ENCODE results near the gene ZNF814. TPM values are rescaled to one million over a fixed set of nuclear protein-coding genes. Genes with fewer than 3 reads are reported as not detected.
"Not testable (repeated sequence)": the region's sequence is repeated elsewhere in the genome, so short reads cannot be mapped to it uniquely, and the experiment has no call there.

The ZNF814 gene
- total RNA-seq, 1 experiment from 2014 or later = 4.8 TPM

DNA sequence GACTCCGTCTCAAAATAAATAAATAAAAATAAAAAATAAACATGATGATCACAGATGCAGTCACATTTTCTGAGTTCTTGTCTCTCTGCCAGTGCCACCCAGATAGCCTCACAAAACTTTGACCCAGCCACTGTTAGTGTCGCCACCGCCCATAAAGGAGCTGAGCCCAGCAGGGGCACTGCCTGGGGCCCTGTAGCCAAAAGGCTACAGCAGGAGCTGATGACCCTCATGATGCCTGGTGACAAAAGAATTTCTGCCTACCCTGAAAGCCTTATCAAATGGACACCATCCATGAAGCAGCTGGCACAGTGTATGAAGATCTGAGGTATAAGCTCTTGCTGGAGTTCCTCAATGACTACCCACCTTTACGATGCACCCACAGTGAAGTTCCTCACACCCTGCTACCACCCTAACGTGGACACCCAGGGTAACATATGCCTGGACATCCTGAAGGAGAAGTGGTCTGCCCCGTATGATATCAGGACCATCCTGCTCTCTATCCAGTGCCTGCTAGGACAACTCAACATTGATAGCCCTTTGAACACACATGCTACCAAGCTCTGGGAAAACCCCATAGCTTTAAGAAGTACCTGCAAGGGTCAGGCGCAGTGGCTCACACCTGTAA is 20.9 kb downstream of the ZNF814 start:
- no peak overlapping the region for H3K27ac ChIP-seq (ENCODE audit: low read length)
- H3K4me1 ChIP-seq (ENCODE audit: control insufficient read depth, insufficient read depth, low read length) = no peaks in the 10 kb centered on the region
- ChIA-PET CTCF (interaction anchor here (0.6 kb wide), 1 partner anchor 21 kb away, joined by 4 read pairs; the partner anchor contains the start of gene ZNF814), POLR2A (no interaction called here)
- in situ Hi-C loops (cut with HindIII; ENCODE audit: low pct_unique_long_range_greater_than_20kb, low sequenced_read_pairs) (no loop called here), intact Hi-C loops (cut with micrococcal nuclease; ENCODE audit: unreplicated experiment) (no loop called here)
- peaks cover 7% of the 10 kb centered on the region; the same call in 1 of the 2 replicates for H3K36me3 ChIP-seq (ENCODE audit: control insufficient read depth, insufficient read depth, low read length)
- H3K4me3 ChIP-seq (ENCODE audit: low read depth in 2 of 2, low read length in 2 of 2) = no peak overlapping the region
- ATAC-seq = no peak
- no peaks in the 10 kb centered on the region for H3K27me3 ChIP-seq (ENCODE audit: control insufficient read depth, insufficient read depth, low read length)
- peaks cover 44% of the 10 kb centered on the region for H3K9me3 ChIP-seq (ENCODE audit: control insufficient read depth, insufficient read depth, low read depth, low read length)
- TF ChIP-seq POLR2AphosphoS5 (IDR thresholded peaks at IDR 0.05; ENCODE audit: low read depth, low read length) (no peak; the same call in 1 of the 2 replicates), SIN3A (IDR thresholded peaks at IDR 0.05; ENCODE audit: borderline replicate concordance, insufficient read depth, low read depth, low read length) (no peak), TCF7L2 (IDR thresholded peaks at IDR 0.05; ENCODE audit: low read depth, low read length) (no peak)
- TF ChIP-seq, protein P1, sequence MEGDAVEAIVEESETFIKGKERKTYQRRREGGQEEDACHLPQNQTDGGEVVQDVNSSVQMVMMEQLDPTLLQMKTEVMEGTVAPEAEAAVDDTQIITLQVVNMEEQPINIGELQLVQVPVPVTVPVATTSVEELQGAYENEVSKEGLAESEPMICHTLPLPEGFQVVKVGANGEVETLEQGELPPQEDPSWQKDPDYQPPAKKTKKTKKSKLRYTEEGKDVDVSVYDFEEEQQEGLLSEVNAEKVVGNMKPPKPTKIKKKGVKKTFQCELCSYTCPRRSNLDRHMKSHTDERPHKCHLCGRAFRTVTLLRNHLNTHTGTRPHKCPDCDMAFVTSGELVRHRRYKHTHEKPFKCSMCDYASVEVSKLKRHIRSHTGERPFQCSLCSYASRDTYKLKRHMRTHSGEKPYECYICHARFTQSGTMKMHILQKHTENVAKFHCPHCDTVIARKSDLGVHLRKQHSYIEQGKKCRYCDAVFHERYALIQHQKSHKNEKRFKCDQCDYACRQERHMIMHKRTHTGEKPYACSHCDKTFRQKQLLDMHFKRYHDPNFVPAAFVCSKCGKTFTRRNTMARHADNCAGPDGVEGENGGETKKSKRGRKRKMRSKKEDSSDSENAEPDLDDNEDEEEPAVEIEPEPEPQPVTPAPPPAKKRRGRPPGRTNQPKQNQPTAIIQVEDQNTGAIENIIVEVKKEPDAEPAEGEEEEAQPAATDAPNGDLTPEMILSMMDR (IDR thresholded peaks at IDR 0.05) = no peak
- TF ChIP-seq, protein P2, sequence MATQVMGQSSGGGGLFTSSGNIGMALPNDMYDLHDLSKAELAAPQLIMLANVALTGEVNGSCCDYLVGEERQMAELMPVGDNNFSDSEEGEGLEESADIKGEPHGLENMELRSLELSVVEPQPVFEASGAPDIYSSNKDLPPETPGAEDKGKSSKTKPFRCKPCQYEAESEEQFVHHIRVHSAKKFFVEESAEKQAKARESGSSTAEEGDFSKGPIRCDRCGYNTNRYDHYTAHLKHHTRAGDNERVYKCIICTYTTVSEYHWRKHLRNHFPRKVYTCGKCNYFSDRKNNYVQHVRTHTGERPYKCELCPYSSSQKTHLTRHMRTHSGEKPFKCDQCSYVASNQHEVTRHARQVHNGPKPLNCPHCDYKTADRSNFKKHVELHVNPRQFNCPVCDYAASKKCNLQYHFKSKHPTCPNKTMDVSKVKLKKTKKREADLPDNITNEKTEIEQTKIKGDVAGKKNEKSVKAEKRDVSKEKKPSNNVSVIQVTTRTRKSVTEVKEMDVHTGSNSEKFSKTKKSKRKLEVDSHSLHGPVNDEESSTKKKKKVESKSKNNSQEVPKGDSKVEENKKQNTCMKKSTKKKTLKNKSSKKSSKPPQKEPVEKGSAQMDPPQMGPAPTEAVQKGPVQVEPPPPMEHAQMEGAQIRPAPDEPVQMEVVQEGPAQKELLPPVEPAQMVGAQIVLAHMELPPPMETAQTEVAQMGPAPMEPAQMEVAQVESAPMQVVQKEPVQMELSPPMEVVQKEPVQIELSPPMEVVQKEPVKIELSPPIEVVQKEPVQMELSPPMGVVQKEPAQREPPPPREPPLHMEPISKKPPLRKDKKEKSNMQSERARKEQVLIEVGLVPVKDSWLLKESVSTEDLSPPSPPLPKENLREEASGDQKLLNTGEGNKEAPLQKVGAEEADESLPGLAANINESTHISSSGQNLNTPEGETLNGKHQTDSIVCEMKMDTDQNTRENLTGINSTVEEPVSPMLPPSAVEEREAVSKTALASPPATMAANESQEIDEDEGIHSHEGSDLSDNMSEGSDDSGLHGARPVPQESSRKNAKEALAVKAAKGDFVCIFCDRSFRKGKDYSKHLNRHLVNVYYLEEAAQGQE (IDR thresholded peaks at IDR 0.05; ENCODE audit: insufficient read depth in 1 of 2, low read depth in 2 of 2, low read length in 1 of 2) = no peak
- no peak for DNase-seq (ENCODE audit: low read depth, low spot score)
- BruUV-seq (replicated peaks) = no TSS peak

DNA sequence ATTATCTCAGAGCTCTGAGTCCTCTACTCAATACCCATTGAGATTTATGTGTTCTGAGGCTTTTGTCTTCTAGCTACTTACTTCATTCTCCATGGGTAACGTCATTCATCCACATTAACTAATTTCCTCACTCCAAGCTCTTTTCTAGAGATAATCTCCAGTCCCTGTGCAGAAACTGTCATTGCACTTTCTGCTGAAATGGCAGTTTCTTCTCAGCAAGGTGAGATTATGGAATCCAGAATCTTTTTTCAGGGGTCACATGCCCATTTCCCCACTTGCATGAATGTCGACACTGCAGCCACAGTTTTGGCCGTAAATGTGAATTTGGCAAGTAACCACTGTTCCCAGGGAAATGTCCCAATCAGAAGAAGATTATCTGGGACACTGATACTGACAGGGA is 26.5 kb downstream of the ZNF814 start:
- in situ Hi-C loops (cut with HindIII; ENCODE audit: low pct_unique_long_range_greater_than_20kb, low sequenced_read_pairs); H3K36me3 ChIP-seq (ENCODE audit: control insufficient read depth, insufficient read depth, low read length); H3K27me3 ChIP-seq (ENCODE audit: control insufficient read depth, insufficient read depth, low read length); H3K4me1 ChIP-seq (ENCODE audit: control insufficient read depth, insufficient read depth, low read length); intact Hi-C loops (cut with micrococcal nuclease; ENCODE audit: unreplicated experiment); CTCF ChIA-PET; POLR2A ChIA-PET; ATAC-seq; BruUV-seq (replicated peaks); DNase-seq (ENCODE audit: low read depth, low spot score); H3K4me3 ChIP-seq (ENCODE audit: low read depth in 2 of 2, low read length in 2 of 2); H3K27ac ChIP-seq (ENCODE audit: low read length): not testable (repeated sequence)
- peaks cover 43% of the 10 kb centered on the region; the same call in 1 of the 2 replicates for H3K9me3 ChIP-seq (ENCODE audit: control insufficient read depth, insufficient read depth, low read depth, low read length)

DNA sequence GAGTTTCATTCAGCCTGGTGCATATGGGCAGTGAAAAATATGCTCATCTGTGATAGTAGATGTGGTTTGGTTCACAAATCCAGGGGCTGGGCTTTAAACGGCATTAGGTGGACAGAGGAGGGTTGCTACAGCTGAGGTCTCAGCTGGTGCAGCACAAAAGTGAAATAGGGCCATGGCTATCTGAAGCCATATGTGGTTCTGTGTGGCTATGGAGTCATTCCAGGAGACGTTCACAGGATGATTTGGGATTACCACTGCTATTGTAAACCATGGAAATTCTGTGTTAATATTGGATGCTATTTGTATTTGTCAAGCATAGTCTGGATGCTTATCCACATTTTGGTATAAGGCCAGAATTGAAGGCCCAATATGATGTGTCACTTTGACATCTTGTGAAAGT is 34.7 kb downstream of the ZNF814 start:
- H3K9me3 ChIP-seq (ENCODE audit: control insufficient read depth, insufficient read depth, low read depth, low read length); H3K36me3 ChIP-seq (ENCODE audit: control insufficient read depth, insufficient read depth, low read length); H3K4me3 ChIP-seq (ENCODE audit: low read depth in 2 of 2, low read length in 2 of 2); CTCF ChIA-PET; in situ Hi-C loops (cut with HindIII; ENCODE audit: low pct_unique_long_range_greater_than_20kb, low sequenced_read_pairs); H3K4me1 ChIP-seq (ENCODE audit: control insufficient read depth, insufficient read depth, low read length); ATAC-seq; H3K27me3 ChIP-seq (ENCODE audit: control insufficient read depth, insufficient read depth, low read length); intact Hi-C loops (cut with micrococcal nuclease; ENCODE audit: unreplicated experiment); POLR2A ChIA-PET; BruUV-seq (replicated peaks); DNase-seq (ENCODE audit: low read depth, low spot score); H3K27ac ChIP-seq (ENCODE audit: low read length): not testable (repeated sequence)

DNA sequence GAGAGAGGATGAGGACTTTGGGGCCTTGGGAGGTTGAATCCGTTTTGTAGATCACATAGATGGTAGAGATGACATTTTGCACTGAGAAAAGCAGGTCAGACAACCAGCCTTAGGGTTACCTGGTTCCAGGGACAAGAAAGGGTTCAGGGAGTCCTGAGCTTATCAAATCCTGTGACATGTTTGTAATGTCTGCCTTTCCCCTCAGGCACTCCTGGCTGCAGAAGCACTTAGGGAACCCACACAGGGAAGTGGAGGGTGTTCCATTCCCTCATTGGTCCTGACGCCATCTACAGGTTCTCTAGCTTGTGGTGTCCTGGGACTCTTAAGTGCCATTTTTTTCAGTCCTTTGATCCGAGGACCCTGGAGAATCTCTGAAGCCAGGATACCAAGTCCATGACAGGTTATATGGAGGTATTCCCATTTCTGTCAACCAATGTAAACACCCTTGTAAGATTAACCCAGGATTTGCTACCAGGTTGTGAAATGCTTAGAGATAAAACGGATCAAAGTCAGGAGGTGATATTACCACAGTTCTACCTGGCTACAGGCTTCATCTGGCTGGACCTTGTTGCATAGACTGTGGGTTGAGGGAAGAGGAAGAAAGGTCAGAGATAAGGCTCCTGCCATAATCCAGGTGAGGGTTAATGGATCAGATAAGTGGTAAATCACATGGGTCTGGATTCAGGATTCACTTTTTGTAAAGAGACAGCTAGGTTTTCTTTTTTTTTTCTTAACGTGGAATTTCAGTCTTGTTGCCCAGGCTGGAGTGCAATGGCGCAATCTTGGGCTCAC is 36.8 kb downstream of the ZNF814 start:
- H3K9me3 ChIP-seq (ENCODE audit: control insufficient read depth, insufficient read depth, low read depth, low read length); ATAC-seq; in situ Hi-C loops (cut with HindIII; ENCODE audit: low pct_unique_long_range_greater_than_20kb, low sequenced_read_pairs); intact Hi-C loops (cut with micrococcal nuclease; ENCODE audit: unreplicated experiment); H3K27ac ChIP-seq (ENCODE audit: low read length); BruUV-seq (replicated peaks); POLR2A ChIA-PET; H3K4me3 ChIP-seq (ENCODE audit: low read depth in 2 of 2, low read length in 2 of 2); H3K4me1 ChIP-seq (ENCODE audit: control insufficient read depth, insufficient read depth, low read length); CTCF ChIA-PET; H3K36me3 ChIP-seq (ENCODE audit: control insufficient read depth, insufficient read depth, low read length); H3K27me3 ChIP-seq (ENCODE audit: control insufficient read depth, insufficient read depth, low read length); DNase-seq (ENCODE audit: low read depth, low spot score): not testable (repeated sequence)
